ENCODE measurements around the gene STAC2. TPM values are rescaled to one million over a fixed set of nuclear protein-coding genes. Genes with fewer than 3 reads are reported as not detected.

The STAC2 gene
- total RNA-seq, 1 experiment from 2014 or later: 1.3 TPM

GRCh38 chr17:39237586-39237985 lies 11.8 kb upstream of the STAC2 start:
- ChIA-PET CTCF (interaction anchor here (0.9 kb wide), 1 partner anchor 28 kb away, joined by 4 read pairs; no protein-coding TSS in a partner anchor), POLR2A (ENCODE audit: low non-redundant PET) (no interaction called here)
- DNase-seq (ENCODE audit: low spot score): no peak
- no peaks in the 10 kb centered on the region for H3K36me3 ChIP-seq (ENCODE audit: insufficient read depth, low read length, poor library complexity, severe bottlenecking)
- TF ChIP-seq EZH2 (IDR thresholded peaks at IDR 0.05; ENCODE audit: borderline replicate concordance, low read depth, low read length, poor library complexity, severe bottlenecking): no peak
- TF ChIP-seq, protein P1, sequence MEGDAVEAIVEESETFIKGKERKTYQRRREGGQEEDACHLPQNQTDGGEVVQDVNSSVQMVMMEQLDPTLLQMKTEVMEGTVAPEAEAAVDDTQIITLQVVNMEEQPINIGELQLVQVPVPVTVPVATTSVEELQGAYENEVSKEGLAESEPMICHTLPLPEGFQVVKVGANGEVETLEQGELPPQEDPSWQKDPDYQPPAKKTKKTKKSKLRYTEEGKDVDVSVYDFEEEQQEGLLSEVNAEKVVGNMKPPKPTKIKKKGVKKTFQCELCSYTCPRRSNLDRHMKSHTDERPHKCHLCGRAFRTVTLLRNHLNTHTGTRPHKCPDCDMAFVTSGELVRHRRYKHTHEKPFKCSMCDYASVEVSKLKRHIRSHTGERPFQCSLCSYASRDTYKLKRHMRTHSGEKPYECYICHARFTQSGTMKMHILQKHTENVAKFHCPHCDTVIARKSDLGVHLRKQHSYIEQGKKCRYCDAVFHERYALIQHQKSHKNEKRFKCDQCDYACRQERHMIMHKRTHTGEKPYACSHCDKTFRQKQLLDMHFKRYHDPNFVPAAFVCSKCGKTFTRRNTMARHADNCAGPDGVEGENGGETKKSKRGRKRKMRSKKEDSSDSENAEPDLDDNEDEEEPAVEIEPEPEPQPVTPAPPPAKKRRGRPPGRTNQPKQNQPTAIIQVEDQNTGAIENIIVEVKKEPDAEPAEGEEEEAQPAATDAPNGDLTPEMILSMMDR (conservative IDR thresholded peaks at IDR 0.05; ENCODE audit: low read depth, low read length): no peak
- H3K4me3 ChIP-seq (ENCODE audit: low read depth, low read length, poor library complexity, severe bottlenecking): no peak overlapping the region
- no TSS peak for BruUV-seq (replicated peaks)
- H3K4me1 ChIP-seq (ENCODE audit: insufficient read depth, low read length, poor library complexity, severe bottlenecking): no peaks in the 10 kb centered on the region
- no peaks in the 10 kb centered on the region for H3K9me3 ChIP-seq (ENCODE audit: low read depth, low read length, poor library complexity, severe bottlenecking)
- no peaks in the 10 kb centered on the region for H3K27me3 ChIP-seq (replicated peaks; ENCODE audit: insufficient read depth, low read depth, low read length, poor library complexity)
- no peak overlapping the region for H3K27ac ChIP-seq (ENCODE audit: low read depth, low read length, poor library complexity, severe bottlenecking)
- intact Hi-C loops (cut with micrococcal nuclease; ENCODE audit: unreplicated experiment): loop anchor here (5.0 kb wide), 1 partner anchor 40 kb away; the partner anchor contains the start of gene CACNB1

DNA sequence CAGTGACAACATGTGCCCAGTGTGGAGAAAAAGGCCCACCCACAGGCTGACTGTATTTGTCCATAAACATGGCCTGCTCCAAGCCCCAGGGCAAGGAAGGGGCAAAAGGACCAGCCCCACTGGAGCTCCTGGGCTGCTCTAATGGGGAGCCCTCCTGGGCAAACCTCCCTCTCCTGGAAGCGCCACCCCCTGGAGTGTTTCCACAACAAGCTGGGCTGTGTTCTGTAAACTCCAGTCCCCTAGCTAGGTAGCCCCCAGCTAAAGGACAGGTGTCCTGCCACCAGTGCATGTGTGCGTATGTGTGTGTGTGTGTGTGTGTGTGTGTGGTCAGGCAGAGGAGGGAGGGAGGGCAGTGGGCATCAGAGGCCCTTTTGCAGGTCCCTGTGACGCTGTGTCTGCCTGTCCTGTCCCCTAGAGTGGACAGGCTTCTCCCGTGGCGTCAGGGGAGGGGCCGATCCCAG lies 11.3 kb upstream of the STAC2 start:
- TF ChIP-seq EZH2 (IDR thresholded peaks at IDR 0.05; ENCODE audit: borderline replicate concordance, low read depth, low read length, poor library complexity, severe bottlenecking): no peak
- TF ChIP-seq, protein P1 (conservative IDR thresholded peaks at IDR 0.05; ENCODE audit: low read depth, low read length): no peak
- no peak overlapping the region for H3K27ac ChIP-seq (ENCODE audit: low read depth, low read length, poor library complexity, severe bottlenecking)
- POLR2A ChIA-PET (ENCODE audit: low non-redundant PET): no interaction called here
- intact Hi-C loops (cut with micrococcal nuclease; ENCODE audit: unreplicated experiment): loop anchor here (5.0 kb wide), 1 partner anchor 40 kb away; the partner anchor contains the start of gene CACNB1
- H3K36me3 ChIP-seq (ENCODE audit: insufficient read depth, low read length, poor library complexity, severe bottlenecking): no peaks in the 10 kb centered on the region
- H3K4me3 ChIP-seq (ENCODE audit: low read depth, low read length, poor library complexity, severe bottlenecking): no peak overlapping the region
- CTCF ChIA-PET: interaction anchor here (0.9 to 1.3 kb wide), 2 partner anchors 28 to 62 kb away, joined by 4 to 7 read pairs; no protein-coding TSS in a partner anchor
- H3K27me3 ChIP-seq (replicated peaks; ENCODE audit: insufficient read depth, low read depth, low read length, poor library complexity): no peaks in the 10 kb centered on the region
- no peaks in the 10 kb centered on the region for H3K9me3 ChIP-seq (ENCODE audit: low read depth, low read length, poor library complexity, severe bottlenecking)
- BruUV-seq (replicated peaks): no TSS peak
- no peak for DNase-seq (ENCODE audit: low spot score)
- no peaks in the 10 kb centered on the region for H3K4me1 ChIP-seq (ENCODE audit: insufficient read depth, low read length, poor library complexity, severe bottlenecking)

DNA sequence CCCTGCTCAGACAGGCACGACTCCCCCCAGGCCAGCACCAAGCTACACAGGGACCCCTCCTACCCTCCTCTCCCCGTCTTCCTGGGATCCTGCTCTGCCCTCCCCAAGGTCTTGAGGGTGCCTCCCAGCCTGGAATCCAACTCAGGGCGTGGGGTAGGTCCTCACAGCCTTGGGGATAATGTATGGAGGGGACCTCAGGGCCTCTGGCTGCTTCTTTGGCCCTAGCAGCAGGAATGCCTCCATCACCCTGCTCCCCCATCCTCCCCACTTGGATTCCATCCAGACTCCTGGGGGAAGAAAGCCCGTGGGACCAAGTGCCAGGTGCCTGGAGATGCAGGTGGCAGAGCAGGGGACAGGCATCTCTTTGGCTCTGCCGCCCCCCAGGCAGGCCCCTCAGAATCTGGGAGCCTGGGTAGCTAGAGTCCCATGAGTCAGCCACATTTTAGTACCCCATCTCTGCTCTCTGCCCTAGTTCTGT lies 10.7 kb upstream of the STAC2 start:
- intact Hi-C loops (cut with micrococcal nuclease; ENCODE audit: unreplicated experiment): loop anchor here (5.0 kb wide), 1 partner anchor 39 kb away; the partner anchor contains the start of gene CACNB1
- TF ChIP-seq, protein P1 (conservative IDR thresholded peaks at IDR 0.05; ENCODE audit: low read depth, low read length): no peak
- no peak for TF ChIP-seq EZH2 (IDR thresholded peaks at IDR 0.05; ENCODE audit: borderline replicate concordance, low read depth, low read length, poor library complexity, severe bottlenecking)
- H3K27ac ChIP-seq (ENCODE audit: low read depth, low read length, poor library complexity, severe bottlenecking): no peak overlapping the region

More for the DNA sequence above, 10.7 kb upstream of the STAC2 start:
- peaks cover 5% of the 10 kb centered on the region for H3K4me1 ChIP-seq (ENCODE audit: insufficient read depth, low read length, poor library complexity, severe bottlenecking)
- H3K4me3 ChIP-seq (ENCODE audit: low read depth, low read length, poor library complexity, severe bottlenecking): no peak overlapping the region
- no peaks in the 10 kb centered on the region for H3K9me3 ChIP-seq (ENCODE audit: low read depth, low read length, poor library complexity, severe bottlenecking)
- no peaks in the 10 kb centered on the region for H3K27me3 ChIP-seq (replicated peaks; ENCODE audit: insufficient read depth, low read depth, low read length, poor library complexity)
- H3K36me3 ChIP-seq (ENCODE audit: insufficient read depth, low read length, poor library complexity, severe bottlenecking): no peaks in the 10 kb centered on the region
- POLR2A ChIA-PET (ENCODE audit: low non-redundant PET): no interaction called here
- DNase-seq (ENCODE audit: low spot score): no peak
- no TSS peak for BruUV-seq (replicated peaks)
- CTCF ChIA-PET: interaction anchor here (0.5 to 1.7 kb wide), 4 partner anchors 8 to 62 kb away, joined by 4 to 7 read pairs (median 5); partner anchors contain the start of gene STAC2
